ENCODE measurements around the gene TMEM143. TPM values are rescaled to one million over a fixed set of nuclear protein-coding genes. Genes with fewer than 3 reads are reported as not detected.

TMEM143 gene
- total RNA-seq, 2 donors from 2014 or later: 6.3 to 18.4 TPM

DNA sequence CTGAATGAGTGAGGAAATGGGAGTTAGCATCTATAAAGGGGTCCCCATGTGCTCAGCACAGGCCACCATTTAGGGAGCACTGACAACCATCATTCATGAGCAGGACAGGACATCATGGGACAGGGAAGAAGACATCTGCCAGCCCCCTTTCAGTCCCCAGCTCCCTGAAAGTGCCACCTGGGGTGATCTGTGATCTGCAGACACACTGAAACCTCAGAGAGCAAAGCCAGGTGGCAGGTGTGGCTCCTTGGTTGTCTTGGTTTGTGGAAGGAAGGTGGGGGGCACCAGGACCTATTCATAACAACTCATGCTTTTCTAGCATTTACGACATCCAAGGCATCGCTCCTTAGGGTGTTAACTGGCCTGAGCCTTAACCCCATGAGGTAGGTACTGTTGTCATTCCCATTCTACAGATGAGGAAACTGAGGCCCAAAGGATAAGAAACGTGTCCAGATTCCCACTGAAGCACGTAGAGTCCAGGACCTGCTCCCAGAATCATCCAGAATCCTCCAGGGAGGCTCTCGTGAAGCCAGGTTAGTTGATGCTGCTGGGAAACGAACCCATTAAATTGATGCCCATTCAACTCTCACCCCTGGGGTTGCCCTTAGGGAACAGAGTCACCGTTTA lies 21.8 kb upstream of the TMEM143 start:
- Histone ChIP-seq H3K4me1 (ENCODE audit: control insufficient read depth in 1 of 2, low read depth in 2 of 2) (peaks cover 4 to 5% of the 10 kb centered on the region in 2 donors), H3K4me3 (no peak overlapping the region), H3K9me3 (no peaks in the 10 kb centered on the region), H3K27ac (no peak overlapping the region), H3K36me3 (peaks cover 70% of the 10 kb centered on the region), H3K27me3 (replicated peaks; ENCODE audit: insufficient read depth) (no peaks in the 10 kb centered on the region)
- ATAC-seq (ENCODE audit: insufficient number of reproducible peaks, low FRiP score, low read depth) (peak; percentile 20), DNase-seq (ENCODE audit: low spot score) (no peak)
- TF ChIP-seq CTCF (IDR thresholded peaks at IDR 0.05): no peak

DNA sequence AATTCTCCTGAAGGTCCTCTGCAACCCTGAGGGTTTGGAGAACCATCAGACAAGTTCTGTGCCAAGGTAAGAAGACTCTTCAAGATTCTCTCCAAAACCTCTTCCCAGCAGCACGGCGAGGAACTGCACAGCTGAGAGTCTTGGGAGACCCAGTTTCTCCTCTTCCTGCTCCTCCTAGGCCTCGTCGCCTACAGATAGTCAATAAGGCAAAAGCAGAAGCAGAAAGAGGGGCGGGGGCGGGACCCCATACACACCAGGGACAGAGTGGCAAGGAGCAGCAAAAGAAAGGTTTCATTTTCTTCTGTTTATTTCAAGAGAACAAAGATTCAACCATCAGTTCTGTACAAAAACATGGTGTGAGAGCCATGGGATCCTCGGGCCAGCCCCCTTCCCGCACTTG lies 18.5 kb upstream of the TMEM143 start:
- Histone ChIP-seq H3K9me3 (no peaks in the 10 kb centered on the region), H3K27ac (no peak overlapping the region), H3K4me3 (no peak overlapping the region), H3K4me1 (ENCODE audit: control insufficient read depth in 1 of 2, low read depth in 2 of 2) (no peaks in the 10 kb centered on the region), H3K27me3 (replicated peaks; ENCODE audit: insufficient read depth) (no peaks in the 10 kb centered on the region), H3K36me3 (peaks cover 52% of the 10 kb centered on the region)
- no peak for TF ChIP-seq CTCF (IDR thresholded peaks at IDR 0.05)
- ATAC-seq (ENCODE audit: insufficient number of reproducible peaks, low FRiP score, low read depth): no peak
- no peak for DNase-seq (ENCODE audit: low spot score)

DNA sequence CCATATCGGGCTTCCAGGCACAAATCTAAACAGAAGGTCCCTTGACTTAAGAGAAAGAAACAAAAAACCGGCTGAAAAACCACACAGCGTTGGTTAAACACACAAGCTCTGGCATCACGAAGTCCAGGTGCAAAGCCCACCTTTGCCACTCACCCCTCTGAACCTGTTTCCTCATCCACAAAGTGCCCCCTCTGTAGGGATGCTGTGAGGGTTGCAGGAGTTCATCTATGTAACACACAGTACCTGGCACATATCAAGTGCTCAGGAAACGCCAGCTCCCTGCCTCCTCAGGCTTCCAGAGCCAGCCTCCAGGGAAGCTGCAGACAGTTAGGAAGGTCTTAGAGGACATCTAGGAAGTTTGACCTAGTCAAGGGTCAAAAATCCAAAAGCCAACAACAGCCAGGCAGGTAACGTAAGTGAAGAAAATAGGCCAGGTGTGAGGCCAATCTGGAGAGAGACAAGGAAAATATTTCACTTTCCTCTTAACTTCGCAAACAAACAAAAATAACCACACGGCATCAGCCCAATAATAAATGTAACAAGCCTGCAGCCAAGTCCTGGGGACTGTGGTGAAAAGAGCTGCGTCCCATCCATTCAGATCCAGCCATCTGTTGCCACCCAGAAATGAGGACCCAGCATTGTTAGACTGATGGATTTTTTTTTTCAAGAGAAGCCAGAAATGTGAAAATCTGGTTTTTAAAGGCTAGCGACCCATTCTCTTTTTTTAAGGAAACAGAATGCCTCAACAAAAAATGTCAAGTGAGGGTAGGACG lies 17.6 kb upstream of the TMEM143 start:
- DNase-seq (ENCODE audit: low spot score) (no peak), ATAC-seq (ENCODE audit: insufficient number of reproducible peaks, low FRiP score, low read depth) (no peak)
- TF ChIP-seq CTCF (IDR thresholded peaks at IDR 0.05): no peak
- Histone ChIP-seq H3K4me1 (ENCODE audit: control insufficient read depth in 1 of 2, low read depth in 2 of 2) (no peaks in the 10 kb centered on the region), H3K27me3 (replicated peaks; ENCODE audit: insufficient read depth) (no peaks in the 10 kb centered on the region), H3K4me3 (no peak overlapping the region), H3K27ac (no peak overlapping the region), H3K36me3 (peaks cover 43% of the 10 kb centered on the region), H3K9me3 (no peaks in the 10 kb centered on the region)

DNA sequence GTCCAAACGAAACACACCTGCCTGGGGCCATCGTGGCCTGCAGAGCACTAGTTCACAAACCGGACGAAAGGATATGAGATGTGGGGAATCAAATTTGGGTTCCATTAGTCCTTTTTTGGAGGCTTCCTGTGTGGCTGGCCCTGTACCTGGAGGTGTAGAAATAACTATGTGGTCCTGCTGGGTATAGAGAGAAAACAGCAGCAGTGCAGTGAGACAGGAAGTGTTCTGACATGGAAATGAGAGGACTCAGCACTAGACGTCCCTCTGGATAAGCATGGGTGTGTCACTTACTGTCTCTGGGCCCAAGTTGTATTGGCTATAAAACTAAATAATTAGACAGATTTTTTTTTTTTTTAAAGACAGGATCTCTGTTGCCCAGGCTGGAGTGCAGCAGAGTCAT lies 15.3 kb upstream of the TMEM143 start:
- no peaks in the 10 kb centered on the region for H3K27me3 ChIP-seq (replicated peaks; ENCODE audit: insufficient read depth)
- H3K36me3 ChIP-seq: peaks cover 23% of the 10 kb centered on the region
- no peak for ATAC-seq (ENCODE audit: insufficient number of reproducible peaks, low FRiP score, low read depth)
- no peak for TF ChIP-seq CTCF (IDR thresholded peaks at IDR 0.05)
- no peaks in the 10 kb centered on the region for H3K9me3 ChIP-seq
- no peak overlapping the region for H3K27ac ChIP-seq
- H3K4me1 ChIP-seq (ENCODE audit: control insufficient read depth in 1 of 2, low read depth in 2 of 2): no peaks in the 10 kb centered on the region
- no peak overlapping the region for H3K4me3 ChIP-seq
- no peak for DNase-seq (ENCODE audit: low spot score)

GRCh38 chr19:48378194-48378570 lies 14.4 kb upstream of the TMEM143 start:
- H3K36me3 ChIP-seq: peaks cover 15% of the 10 kb centered on the region
- no peak overlapping the region for H3K27ac ChIP-seq
- DNase-seq (ENCODE audit: low spot score) (no peak), ATAC-seq (ENCODE audit: insufficient number of reproducible peaks, low FRiP score, low read depth) (no peak)
- no peaks in the 10 kb centered on the region for H3K4me1 ChIP-seq (ENCODE audit: control insufficient read depth in 1 of 2, low read depth in 2 of 2)
- H3K9me3 ChIP-seq: no peaks in the 10 kb centered on the region
- H3K27me3 ChIP-seq (replicated peaks; ENCODE audit: insufficient read depth): no peaks in the 10 kb centered on the region
- no peak overlapping the region for H3K4me3 ChIP-seq
- TF ChIP-seq CTCF (IDR thresholded peaks at IDR 0.05): no peak
